NCI-H2196 treated with DMSO at 0.1 percent for 48 hours (cell line): ENCODE measurements around the gene PIP5K1A.

ENCODE experiments used
- DNase-seq: peaks from one replicate; lab custom pipeline; 2025; ENCODE audit not compliant: unreplicated experiment; lab: John Stamatoyannopoulos, UW

PIP5K1A gene

GRCh38 chr1:151288502-151288901 is 90.2 kb downstream of the PIP5K1A start:
- DNase-seq = no peak

DNA sequence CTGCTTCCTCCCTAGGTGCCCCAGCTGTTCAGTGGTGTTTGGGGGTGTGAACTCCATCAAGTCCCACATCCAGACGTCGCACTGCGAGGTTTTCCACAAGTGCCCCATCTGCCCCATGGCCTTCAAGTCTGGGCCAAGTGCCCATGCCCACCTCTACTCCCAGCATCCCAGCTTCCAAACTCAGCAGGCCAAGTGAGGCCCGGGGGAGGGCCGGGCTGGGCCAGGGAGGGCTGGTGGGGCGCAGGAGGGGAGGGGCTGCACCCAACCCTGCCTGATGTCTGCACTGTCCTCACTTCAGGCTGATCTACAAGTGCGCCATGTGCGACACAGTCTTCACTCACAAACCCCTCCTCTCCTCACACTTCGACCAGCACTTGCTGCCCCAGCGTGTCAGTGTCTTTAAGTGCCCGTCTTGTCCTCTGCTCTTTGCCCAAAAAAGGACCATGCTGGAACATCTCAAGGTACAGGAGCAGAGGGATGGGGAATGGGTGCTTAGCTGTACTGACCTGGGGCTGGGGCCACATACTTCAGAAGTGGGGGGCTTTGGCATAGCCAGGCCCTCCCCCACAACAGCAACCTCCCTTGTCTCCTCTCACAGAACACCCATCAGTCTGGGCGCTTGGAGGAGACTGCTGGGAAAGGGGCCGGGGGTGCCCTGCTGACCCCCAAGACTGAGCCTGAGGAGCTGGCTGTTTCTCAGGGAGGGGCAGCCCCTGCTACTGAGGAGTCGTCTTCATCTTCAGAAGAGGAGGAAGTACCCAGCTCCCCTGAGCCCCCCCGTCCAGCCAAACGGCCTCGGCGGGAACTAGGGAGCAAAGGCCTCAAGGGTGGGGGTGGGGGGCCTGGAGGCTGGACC is 91.0 kb downstream of the PIP5K1A start:
- DNase-seq = no peak

DNA sequence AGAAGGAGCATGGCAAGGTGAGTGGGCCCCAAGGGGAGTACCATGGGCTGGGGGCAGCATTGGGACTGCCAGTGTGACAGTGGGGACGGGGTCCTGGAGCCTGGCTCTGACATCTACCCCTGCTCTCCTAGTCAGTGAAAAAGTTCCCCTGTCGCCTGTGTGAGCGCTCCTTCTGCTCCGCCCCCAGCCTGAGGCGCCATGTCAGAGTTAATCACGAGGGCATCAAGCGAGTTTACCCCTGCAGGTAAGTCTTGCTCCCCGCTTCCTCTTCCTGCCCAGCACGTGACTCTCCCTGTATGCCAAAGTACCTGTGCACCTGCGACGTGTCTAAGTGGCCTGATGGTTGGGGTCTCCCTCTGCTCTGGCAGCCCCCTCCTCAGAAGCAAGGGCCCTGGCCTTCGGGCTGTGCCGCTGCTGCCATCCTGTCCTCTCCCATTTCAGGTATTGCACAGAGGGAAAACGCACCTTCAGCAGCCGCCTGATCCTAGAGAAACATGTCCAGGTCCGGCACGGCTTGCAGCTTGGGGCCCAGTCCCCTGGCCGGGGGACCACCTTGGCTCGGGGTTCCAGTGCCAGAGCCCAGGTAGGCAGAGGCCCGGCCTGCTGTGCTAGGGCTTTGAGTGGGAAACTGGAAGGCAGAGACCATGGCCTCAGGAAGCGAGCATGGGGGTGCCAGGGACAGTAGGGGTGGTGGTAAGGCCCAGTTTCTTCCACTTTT is 91.8 kb downstream of the PIP5K1A start:
- DNase-seq = no peak

GRCh38 chr1:151290709-151291303 is 92.5 kb downstream of the PIP5K1A start:
- DNase-seq = no peak

- DNase-seq = no peak
These were observed 94.1 kb downstream of the PIP5K1A start for GRCh38 chr1:151292207-151293030.

DNA sequence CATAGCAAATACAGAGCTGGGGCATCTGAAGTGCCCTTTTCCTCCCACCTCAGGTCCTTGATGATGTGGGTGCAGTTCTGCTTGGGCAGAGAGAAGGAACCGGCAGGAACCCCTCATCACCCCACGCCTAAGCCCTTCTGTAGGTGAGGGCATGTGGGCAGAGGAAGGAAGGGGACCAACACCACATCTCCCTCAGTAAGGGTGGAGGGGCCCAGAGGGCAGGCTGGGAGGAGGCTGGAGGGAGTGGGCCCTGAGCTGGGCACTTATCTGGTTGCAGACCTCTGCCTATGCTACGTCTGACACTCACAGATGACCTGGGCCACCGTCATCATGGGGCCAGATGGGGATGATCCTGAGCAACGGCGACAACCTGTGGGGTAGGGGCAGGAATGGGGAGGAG is 94.7 kb downstream of the PIP5K1A start:
- DNase-seq = no peak

- no peak for DNase-seq
These were observed 96.5 kb downstream of the PIP5K1A start for GRCh38 chr1:151294742-151295462.
